ENCODE measurements around the gene TMEM151A. TPM values are rescaled to one million over a fixed set of nuclear protein-coding genes. Genes with fewer than 3 reads are reported as not detected.

The TMEM151A gene
- not detected in 2 replicates for total RNA-seq

GRCh38 chr11:66291706-66292542, at the start of gene TMEM151A:
TMEM151A (plus strand) TSS chr11:66291894; CDS start chr11:66292014, 120 bp downstream.

DNA sequence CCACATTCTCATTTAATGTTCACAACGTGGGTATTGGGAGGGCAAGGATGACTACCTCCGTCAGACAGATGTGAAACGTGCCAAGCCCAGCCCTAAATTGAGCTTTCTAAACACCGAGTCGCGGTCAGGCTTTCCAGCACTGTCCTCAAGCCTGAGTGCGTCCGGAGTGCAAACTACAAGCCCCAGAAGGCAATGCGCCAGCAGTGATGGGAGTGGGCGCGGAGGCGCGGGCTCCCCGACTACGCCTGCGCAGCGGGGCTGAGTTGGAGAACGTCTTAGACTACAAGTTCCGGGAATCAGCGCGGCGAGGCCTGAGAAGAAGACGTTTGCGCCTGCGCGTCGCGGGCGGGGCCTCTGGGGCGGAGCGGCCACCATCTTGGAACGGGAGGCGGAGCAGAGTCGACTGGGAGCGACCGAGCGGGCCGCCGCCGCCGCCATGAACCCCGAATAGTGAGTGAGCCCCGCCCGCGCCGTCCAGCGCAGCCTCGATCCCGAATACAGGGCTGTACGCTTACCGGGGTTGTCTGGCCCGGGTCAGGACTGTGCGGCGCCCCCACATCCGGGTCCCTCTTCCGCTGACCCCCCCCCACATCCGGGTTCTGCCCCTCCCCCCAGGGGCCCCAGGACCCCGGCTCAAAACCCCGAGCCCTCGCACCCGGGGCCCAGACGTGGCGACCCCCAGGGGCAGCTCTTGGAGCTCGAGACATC, 23.3 kb upstream of the TMEM151A start, which contains the start of gene RAB1B:
Gene RAB1B, plus strand, starts transcription at position 396 of the 708 bp plus-strand sequence. Its CDS starts 41 bp downstream, at position 437.

DNA sequence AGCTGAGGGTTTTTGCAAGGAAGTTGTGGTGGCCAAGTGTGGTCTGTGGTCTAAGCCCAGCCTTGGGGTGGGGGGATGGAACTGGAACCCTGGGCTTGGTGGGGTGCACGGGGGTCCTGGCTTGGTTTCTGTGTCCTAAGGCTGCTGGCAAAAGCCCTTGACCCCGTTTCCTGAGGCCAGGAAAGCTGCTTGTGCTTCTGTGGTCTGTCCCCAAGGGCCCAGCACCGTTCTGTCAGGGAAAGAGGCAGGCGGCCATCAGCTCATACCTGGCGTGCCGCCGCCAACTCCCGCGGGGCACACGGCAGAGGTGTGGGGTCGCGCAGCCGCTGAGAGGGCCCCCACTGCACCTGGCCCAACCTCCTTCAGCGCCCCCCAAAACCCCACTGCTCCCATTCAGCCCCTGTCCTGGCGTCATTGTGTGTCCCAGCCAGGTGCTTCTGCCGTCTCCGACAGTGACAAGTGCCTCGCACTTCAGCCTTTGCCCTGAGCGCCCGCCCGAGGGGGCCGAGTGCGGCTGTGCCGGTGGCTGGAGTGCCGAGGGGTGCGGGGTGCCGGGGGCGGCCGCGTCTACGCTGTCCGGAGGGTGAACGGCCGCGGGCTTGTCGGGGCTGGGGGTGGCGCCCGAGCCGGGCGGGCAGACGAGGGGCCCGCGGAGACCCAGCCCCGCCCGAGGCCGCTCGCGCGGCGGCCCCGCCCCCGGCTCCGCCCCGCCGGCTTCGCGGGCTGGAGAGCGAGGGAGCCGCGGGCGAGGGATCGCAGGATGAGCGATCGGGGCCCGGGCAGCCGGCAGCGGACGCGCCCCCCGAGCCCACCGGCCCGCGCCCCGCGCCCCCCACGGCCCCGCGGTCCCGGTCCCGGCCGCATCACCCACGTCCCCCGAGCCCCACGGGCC, 14.0 kb upstream of the TMEM151A start, which contains the start of gene CNIH2:
Gene CNIH2, plus strand, starts transcription at position 705 of the 892 bp plus-strand sequence. CDS start 282 bp downstream, outside the sequence.

DNA sequence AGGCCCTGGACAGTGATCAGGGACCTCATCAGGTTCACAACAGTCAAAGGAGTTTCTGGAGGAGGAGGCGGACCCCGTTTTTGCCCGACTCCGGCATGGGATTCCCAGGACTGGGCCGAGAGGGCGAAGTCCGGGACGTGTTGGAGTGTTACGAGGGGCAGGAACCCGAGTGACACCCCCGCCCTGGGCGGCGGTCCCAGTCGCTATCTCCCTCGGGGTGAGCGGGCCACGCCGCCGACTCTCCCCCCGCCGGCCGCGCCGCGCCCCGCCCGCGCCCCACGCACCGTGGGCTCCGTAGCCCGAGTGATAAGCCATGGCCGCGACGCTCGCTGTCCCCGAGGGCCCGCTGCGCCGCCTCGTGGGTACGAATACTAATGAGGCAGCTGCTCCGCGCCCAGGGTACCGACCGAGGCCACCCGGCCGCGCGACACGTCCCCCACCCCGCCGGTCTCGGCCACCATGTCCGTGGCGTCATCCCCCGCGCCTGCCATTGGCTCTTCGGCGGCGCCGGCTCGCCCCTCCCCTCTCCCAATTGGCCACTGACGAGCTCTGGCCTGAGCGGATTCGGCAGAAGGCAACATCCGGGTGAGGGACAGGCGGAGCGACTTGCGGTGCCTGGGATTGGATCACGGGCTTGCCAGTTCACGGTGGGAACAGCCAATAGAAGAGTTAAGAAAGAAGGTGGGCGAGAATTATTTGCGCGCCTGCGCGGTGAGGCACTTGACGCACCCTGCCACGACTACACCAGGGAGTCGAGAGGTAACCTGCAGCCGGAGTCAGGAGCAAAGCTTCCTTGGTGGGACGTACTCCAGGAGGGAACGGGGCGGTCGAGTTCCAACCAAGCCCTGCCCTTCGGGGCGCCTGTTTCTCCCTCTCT, 2.8 kb upstream of the TMEM151A start, which contains the start of gene YIF1A:
Gene YIF1A, minus strand, starts transcription at position 473 of the 877 bp plus-strand sequence. Its CDS starts 158 bp downstream, at position 315.

DNA sequence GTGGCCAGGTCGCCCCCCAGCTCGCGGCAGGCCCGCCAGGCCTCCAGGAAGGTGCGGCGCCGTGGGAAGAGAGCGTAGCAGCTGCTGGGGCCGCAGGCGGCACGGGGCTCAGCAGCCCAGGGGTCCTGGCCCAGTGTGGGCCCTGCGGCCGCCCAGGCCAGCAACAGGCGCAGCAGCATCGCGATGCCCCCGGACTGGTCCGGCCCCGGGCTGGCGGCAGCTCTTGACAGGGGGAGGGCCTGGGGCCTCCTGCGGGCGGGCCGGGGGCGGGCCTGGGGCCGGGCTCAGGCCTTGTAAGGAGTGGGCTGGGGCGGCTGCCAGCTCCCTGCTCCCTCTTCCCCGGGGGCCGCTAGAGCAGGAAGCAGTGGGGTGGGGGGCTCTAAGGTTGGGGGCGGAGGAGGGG, 25.2 kb downstream of the TMEM151A start, which contains the start of gene CD248:
Gene CD248, minus strand, starts transcription at position 196 of the 403 bp plus-strand sequence. Its CDS starts 17 bp downstream, at position 179.

GRCh38 chr11:66336234-66337102, 44.8 kb downstream of the TMEM151A start, which contains the start of gene RIN1:
RIN1 (minus strand) TSS chr11:66336434; CDS start chr11:66336402, 32 bp downstream.

GRCh38 chr11:66344550-66345315, 53.0 kb downstream of the TMEM151A start, which contains the start of gene BRMS1:
BRMS1 (minus strand) TSS chr11:66345104; CDS start chr11:66342234, 2,870 bp downstream.

Other genes starting within 250 kb of the TMEM151A start
- gene GAL3ST3, start 242.7 kb upstream of the TMEM151A start, total RNA-seq, result 0.48 TPM in 1 of 2 replicates, not detected in the other
- gene SF3B2, start 239.5 kb upstream of the TMEM151A start, total RNA-seq, result 121 and 139 TPM in 2 replicates
- 12.1 and 21.2 TPM in 2 replicates for gene PACS1, start 221.6 kb upstream of the TMEM151A start, total RNA-seq
- gene KLC2, start 34.2 kb upstream of the TMEM151A start, total RNA-seq, result 18.5 and 21.2 TPM in 2 replicates
- gene RAB1B, start 23.3 kb upstream of the TMEM151A start, total RNA-seq, result 59.3 and 68.8 TPM in 2 replicates
- gene CNIH2, start 13.7 kb upstream of the TMEM151A start, total RNA-seq, result not detected in 2 replicates
- 189 and 200 TPM in 2 replicates for gene YIF1A, start 2.8 kb upstream of the TMEM151A start, total RNA-seq
- 0.24 TPM in 1 of 2 replicates, not detected in the other for gene CD248, start 25.1 kb downstream of the TMEM151A start, total RNA-seq
- 33.3 and 64.2 TPM in 2 replicates for gene RIN1, start 44.5 kb downstream of the TMEM151A start, total RNA-seq
- gene BRMS1, start 53.2 kb downstream of the TMEM151A start, total RNA-seq, result 69.1 and 82.4 TPM in 2 replicates
- 11.6 and 35.0 TPM in 2 replicates for gene B4GAT1, start 55.7 kb downstream of the TMEM151A start, total RNA-seq
- 2.2 and 3.2 TPM in 2 replicates for gene SLC29A2, start 79.9 kb downstream of the TMEM151A start, total RNA-seq
- gene NPAS4, start 129.1 kb downstream of the TMEM151A start, total RNA-seq, result not detected in 2 replicates
- 34.9 and 53.7 TPM in 2 replicates for gene MRPL11, start 147.0 kb downstream of the TMEM151A start, total RNA-seq
- 16.1 and 17.7 TPM in 2 replicates for gene PELI3, start 175.0 kb downstream of the TMEM151A start, total RNA-seq
- 54.4 and 85.1 TPM in 2 replicates for gene DPP3, start 188.5 kb downstream of the TMEM151A start, total RNA-seq
- gene BBS1, start 218.7 kb downstream of the TMEM151A start, total RNA-seq, result 13.0 and 16.4 TPM in 2 replicates